Stimulated activated effector memory CD8-positive, alpha-beta T cell treated with anti-CD3 and anti-CD28 coated beads, Interleukin-12 subunit alpha, Interleukin-12 subunit beta, amount 100 ng/mL, for 72 hours (primary cell): ENCODE results near the gene POLL.
A peak's percentile ranks its signal among the peaks of the same experiment; 100 is the strongest.

ENCODE experiments used
- ATAC-seq: fragments of 150-1000 bp; cut with Tn5 transposase; 2 replicates; pipeline ENCODE4 v1.10.0; 2021
- DNase-seq, 2 donors: peaks; one replicate each; pipeline ENCODE4 v3.0.0; 2021 to 2022; ENCODE audit warnings: low spot score in 2 of 2
- H3K27ac Mint-ChIP-seq: one replicate; pipeline ENCODE4 v1.8.0; 2022; ENCODE audit warnings: mild to moderate bottlenecking, mixed read lengths
- H3K36me3 Mint-ChIP-seq: one replicate; pipeline ENCODE4 v1.8.0; 2022; ENCODE audit warnings: mild to moderate bottlenecking, mixed read lengths
- H3K4me1 Mint-ChIP-seq: one replicate; pipeline ENCODE4 v1.8.0; 2022; ENCODE audit warnings: mixed read lengths
- H3K4me3 Mint-ChIP-seq: one replicate; pipeline ENCODE4 v1.8.0; 2022; ENCODE audit warnings: mild to moderate bottlenecking, mixed read lengths
- H3K9me3 Mint-ChIP-seq: one replicate; pipeline ENCODE4 v1.8.0; 2022; ENCODE audit warnings: mixed read lengths

The POLL gene

GRCh38 chr10:101585841-101586240 is 2.2 kb downstream of the POLL start:
- H3K9me3 Mint-ChIP-seq: no peaks in the 10 kb centered on the region
- DNase-seq (no peak), ATAC-seq (no peak)
- peaks cover 42% of the 10 kb centered on the region for H3K36me3 Mint-ChIP-seq
- H3K4me1 Mint-ChIP-seq: peaks cover 27% of the 10 kb centered on the region
- no peak overlapping the region for H3K4me3 Mint-ChIP-seq
- H3K27ac Mint-ChIP-seq: no peak overlapping the region

GRCh38 chr10:101580486-101581399 is 7.3 kb downstream of the POLL start:
- peaks cover 17% of the 10 kb centered on the region for H3K4me1 Mint-ChIP-seq
- H3K27ac Mint-ChIP-seq: no peak overlapping the region
- H3K9me3 Mint-ChIP-seq: no peaks in the 10 kb centered on the region
- no peak overlapping the region for H3K4me3 Mint-ChIP-seq
- ATAC-seq (no peak), DNase-seq (no peak)
- H3K36me3 Mint-ChIP-seq: peaks cover 54% of the 10 kb centered on the region

- H3K4me3 Mint-ChIP-seq: no peak overlapping the region
- H3K27ac Mint-ChIP-seq: no peak overlapping the region
- DNase-seq: no peak
- H3K4me1 Mint-ChIP-seq: peaks cover 10% of the 10 kb centered on the region
- no peak for ATAC-seq
- H3K36me3 Mint-ChIP-seq: peaks cover 51% of the 10 kb centered on the region
- H3K9me3 Mint-ChIP-seq: no peaks in the 10 kb centered on the region
These were observed 8.6 kb downstream of the POLL start for GRCh38 chr10:101579516-101579870.

GRCh38 chr10:101578803-101579515 is 9.1 kb downstream of the POLL start:
- ATAC-seq (no peak), DNase-seq (no peak)
- H3K27ac Mint-ChIP-seq: peak overlapping the region; percentile 29
- no peaks in the 10 kb centered on the region for H3K9me3 Mint-ChIP-seq
- peaks cover 46% of the 10 kb centered on the region for H3K36me3 Mint-ChIP-seq
- no peak overlapping the region for H3K4me3 Mint-ChIP-seq
- H3K4me1 Mint-ChIP-seq: peaks cover 7% of the 10 kb centered on the region

- ATAC-seq (no peak), DNase-seq (no peak)
- Mint-ChIP-seq H3K4me3 (no peak overlapping the region), H3K4me1 (peaks cover 7% of the 10 kb centered on the region), H3K36me3 (peaks cover 46% of the 10 kb centered on the region), H3K27ac (peak overlapping the region; percentile 29), H3K9me3 (no peaks in the 10 kb centered on the region)
These were observed 9.9 kb downstream of the POLL start for GRCh38 chr10:101578192-101578591.

- H3K36me3 Mint-ChIP-seq: peaks cover 38% of the 10 kb centered on the region
- DNase-seq (no peak), ATAC-seq (no peak)
- peak overlapping the region; percentile 52 for H3K27ac Mint-ChIP-seq
- H3K4me1 Mint-ChIP-seq: peaks cover 7% of the 10 kb centered on the region
- no peaks in the 10 kb centered on the region for H3K9me3 Mint-ChIP-seq
- no peak overlapping the region for H3K4me3 Mint-ChIP-seq
These were observed 10.8 kb downstream of the POLL start for GRCh38 chr10:101577121-101577871.

GRCh38 chr10:101576211-101576863 is 11.7 kb downstream of the POLL start:
- H3K36me3 Mint-ChIP-seq: peaks cover 28% of the 10 kb centered on the region
- DNase-seq: no peak

GRCh38 chr10:101575580-101576210 is 12.4 kb downstream of the POLL start:
- H3K4me1 Mint-ChIP-seq: peaks cover 11% of the 10 kb centered on the region
- ATAC-seq (no peak), DNase-seq (no peak)
- H3K4me3 Mint-ChIP-seq: no peak overlapping the region
- peaks cover 25% of the 10 kb centered on the region for H3K36me3 Mint-ChIP-seq
- no peak overlapping the region for H3K27ac Mint-ChIP-seq
- no peaks in the 10 kb centered on the region for H3K9me3 Mint-ChIP-seq

More at GRCh38 chr10:101576211-101576863, 11.7 kb downstream of the POLL start:
- no peaks in the 10 kb centered on the region for H3K9me3 Mint-ChIP-seq
- H3K4me3 Mint-ChIP-seq: no peak overlapping the region
- peaks cover 7% of the 10 kb centered on the region for H3K4me1 Mint-ChIP-seq
- no peak for ATAC-seq
- peak overlapping the region; percentile 52 for H3K27ac Mint-ChIP-seq

GRCh38 chr10:101575091-101575490 is 13.0 kb downstream of the POLL start:
- ATAC-seq (no peak), DNase-seq (no peak)
- Mint-ChIP-seq H3K36me3 (peaks cover 19% of the 10 kb centered on the region), H3K4me1 (peaks cover 15% of the 10 kb centered on the region), H3K27ac (peak overlapping the region; percentile 54), H3K4me3 (no peak overlapping the region), H3K9me3 (no peaks in the 10 kb centered on the region)

- Mint-ChIP-seq H3K36me3 (peaks cover 21% of the 10 kb centered on the region), H3K4me1 (peaks cover 23% of the 10 kb centered on the region), H3K27ac (peak overlapping the region; percentile 54), H3K4me3 (no peak overlapping the region), H3K9me3 (no peaks in the 10 kb centered on the region)
- DNase-seq (no peak), ATAC-seq (no peak)
These were observed 13.9 kb downstream of the POLL start for GRCh38 chr10:101573885-101574753.

GRCh38 chr10:101572785-101573184 is 15.3 kb downstream of the POLL start:
- no peaks in the 10 kb centered on the region for H3K9me3 Mint-ChIP-seq
- no peak overlapping the region for H3K4me3 Mint-ChIP-seq
- DNase-seq: no peak
- no peak for ATAC-seq
- peaks cover 9% of the 10 kb centered on the region for H3K36me3 Mint-ChIP-seq
- H3K27ac Mint-ChIP-seq: no peak overlapping the region
- H3K4me1 Mint-ChIP-seq: peaks cover 16% of the 10 kb centered on the region

GRCh38 chr10:101572126-101572525 is 15.9 kb downstream of the POLL start:
- no peaks in the 10 kb centered on the region for H3K9me3 Mint-ChIP-seq
- H3K27ac Mint-ChIP-seq: no peak overlapping the region
- H3K4me1 Mint-ChIP-seq: peaks cover 21% of the 10 kb centered on the region
- peaks cover 5% of the 10 kb centered on the region for H3K36me3 Mint-ChIP-seq
- no peak overlapping the region for H3K4me3 Mint-ChIP-seq
- no peak for ATAC-seq
- DNase-seq: no peak

- Mint-ChIP-seq H3K36me3 (peaks cover 5% of the 10 kb centered on the region), H3K9me3 (no peaks in the 10 kb centered on the region), H3K4me3 (peak overlapping the region; percentile 74), H3K4me1 (peaks cover 26% of the 10 kb centered on the region), H3K27ac (no peak overlapping the region)
- DNase-seq: no peak
- no peak for ATAC-seq
These were observed 16.7 kb downstream of the POLL start for GRCh38 chr10:101571271-101571925.
